ENCODE results near the gene TBCE. TPM values are rescaled to one million over a fixed set of nuclear protein-coding genes. Genes with fewer than 3 reads are reported as not detected.
A peak's percentile ranks its signal among the peaks of the same experiment; 100 is the strongest.
"Not testable (repeated sequence)": the region's sequence is repeated elsewhere in the genome, so short reads cannot be mapped to it uniquely, and the experiment has no call there.

The TBCE gene
- total and polyA plus RNA-seq, 5 experiments from 2014 or later, result 11.9 to 29.5 (median 14.6) TPM

- DNase-seq (no peak), ATAC-seq (no peak)
- H3K4me1 Mint-ChIP-seq, result peaks cover 0 to 7% (median 1%) of the 10 kb centered on the region in 4 donors
- no peaks in the 10 kb centered on the region for H3K9me3 Mint-ChIP-seq
- no peak overlapping the region for H3K4me3 Mint-ChIP-seq
- H3K27ac Mint-ChIP-seq, result no peak overlapping the region
- H3K36me3 Mint-ChIP-seq, result peaks cover 3 to 21% (median 17%) of the 10 kb centered on the region in 3 donors
- no peaks in the 10 kb centered on the region for H3K27me3 Mint-ChIP-seq
- POLR2A ChIA-PET, result no interaction called here
Observed at GRCh38 chr1:235468970-235469369, 101.7 kb downstream of the TBCE start.

GRCh38 chr1:235469897-235470296, 102.7 kb downstream of the TBCE start:
- not testable (repeated sequence) for H3K27ac Mint-ChIP-seq, H3K4me3 Mint-ChIP-seq
- peaks cover 3 to 21% (median 14%) of the 10 kb centered on the region in 3 donors for H3K36me3 Mint-ChIP-seq

GRCh38 chr1:235470741-235471439, 103.7 kb downstream of the TBCE start:
- H3K4me3 Mint-ChIP-seq, result no peak overlapping the region
- H3K27me3 Mint-ChIP-seq, result no peaks in the 10 kb centered on the region
- ATAC-seq (no peak), DNase-seq (no peak)
- H3K27ac Mint-ChIP-seq, result no peak overlapping the region
- POLR2A ChIA-PET, result no interaction called here
- H3K4me1 Mint-ChIP-seq, result no peaks in the 10 kb centered on the region
- no peaks in the 10 kb centered on the region for H3K9me3 Mint-ChIP-seq
- peaks cover 3 to 22% (median 11%) of the 10 kb centered on the region in 3 donors for H3K36me3 Mint-ChIP-seq

More at GRCh38 chr1:235469897-235470296, 102.7 kb downstream of the TBCE start:
- H3K9me3 Mint-ChIP-seq, POLR2A ChIA-PET, H3K4me1 Mint-ChIP-seq, H3K27me3 Mint-ChIP-seq, DNase-seq, ATAC-seq: not testable (repeated sequence)

- no peaks in the 10 kb centered on the region for H3K9me3 Mint-ChIP-seq
- H3K36me3 Mint-ChIP-seq, result peaks cover 3 to 37% (median 14%) of the 10 kb centered on the region in 3 donors
- H3K4me3 Mint-ChIP-seq, result no peak overlapping the region
- no peaks in the 10 kb centered on the region for H3K4me1 Mint-ChIP-seq
- POLR2A ChIA-PET, result no interaction called here
- no peak for DNase-seq
- H3K27ac Mint-ChIP-seq, result no peak overlapping the region
- no peak for ATAC-seq
- H3K27me3 Mint-ChIP-seq, result no peaks in the 10 kb centered on the region
Observed at GRCh38 chr1:235473806-235474205, 106.6 kb downstream of the TBCE start.

- ATAC-seq (no peak), DNase-seq (no peak)
- peaks cover 0 to 9% (median 0%) of the 10 kb centered on the region in 9 donors for H3K9me3 Mint-ChIP-seq
- peaks cover 16 to 62% (median 43%) of the 10 kb centered on the region in 3 donors for H3K36me3 Mint-ChIP-seq
- no peaks in the 10 kb centered on the region for H3K4me1 Mint-ChIP-seq
- no peak overlapping the region for H3K4me3 Mint-ChIP-seq
- POLR2A ChIA-PET, result interaction anchor here (1.7 kb wide), 1 partner anchor 21 kb away, joined by 4 read pairs; the partner anchor contains the start of gene B3GALNT2
- no peaks in the 10 kb centered on the region for H3K27me3 Mint-ChIP-seq
- no peak overlapping the region for H3K27ac Mint-ChIP-seq
Observed at GRCh38 chr1:235483090-235483489, 115.9 kb downstream of the TBCE start.

GRCh38 chr1:235485558-235485957, 118.3 kb downstream of the TBCE start:
- DNase-seq, result no peak
- POLR2A ChIA-PET, result no interaction called here
- H3K4me3 Mint-ChIP-seq, result no peak overlapping the region
- H3K27me3 Mint-ChIP-seq, result no peaks in the 10 kb centered on the region
- peaks cover 0 to 9% (median 0%) of the 10 kb centered on the region in 9 donors for H3K9me3 Mint-ChIP-seq
- H3K27ac Mint-ChIP-seq, result peak overlapping the region in 1 of 10 donors; percentile 60
- no peak for ATAC-seq
- no peaks in the 10 kb centered on the region for H3K4me1 Mint-ChIP-seq
- H3K36me3 Mint-ChIP-seq, result peaks cover 16 to 41% (median 32%) of the 10 kb centered on the region in 3 donors

GRCh38 chr1:235486321-235486720, 119.1 kb downstream of the TBCE start:
- POLR2A ChIA-PET, result no interaction called here
- ATAC-seq (no peak), DNase-seq (no peak)
- Mint-ChIP-seq H3K4me1 (no peaks in the 10 kb centered on the region), H3K27me3 (no peaks in the 10 kb centered on the region), H3K27ac (no peak overlapping the region), H3K4me3 (no peak overlapping the region), H3K9me3 (peaks cover 0 to 9% (median 0%) of the 10 kb centered on the region in 9 donors), H3K36me3 (peaks cover 16 to 35% (median 27%) of the 10 kb centered on the region in 3 donors)

- ATAC-seq (no peak), DNase-seq (no peak)
- Mint-ChIP-seq H3K9me3 (no peaks in the 10 kb centered on the region), H3K27me3 (no peaks in the 10 kb centered on the region), H3K36me3 (peaks cover 5 to 38% (median 14%) of the 10 kb centered on the region in 3 donors), H3K4me3 (no peak overlapping the region), H3K27ac (no peak overlapping the region), H3K4me1 (peaks cover 8 to 10% (median 9%) of the 10 kb centered on the region in 4 donors)
- POLR2A ChIA-PET, result interaction anchor here (0.6 kb wide), 1 partner anchor 24 kb away, joined by 4 read pairs; no protein-coding TSS in a partner anchor
Observed at GRCh38 chr1:235491644-235492043, 124.4 kb downstream of the TBCE start.

- no peak for DNase-seq
- POLR2A ChIA-PET, result interaction anchor here (2.5 kb wide), 1 partner anchor 10 kb away, joined by 11 read pairs; the partner anchor contains the start of gene B3GALNT2
- ATAC-seq, result no peak
- Mint-ChIP-seq H3K4me1 (peaks cover 8 to 10% (median 9%) of the 10 kb centered on the region in 4 donors), H3K27me3 (no peaks in the 10 kb centered on the region), H3K27ac (no peak overlapping the region), H3K36me3 (peaks cover 5 to 31% (median 14%) of the 10 kb centered on the region in 3 donors), H3K4me3 (no peak overlapping the region), H3K9me3 (no peaks in the 10 kb centered on the region)
Observed at GRCh38 chr1:235494531-235494930, 127.3 kb downstream of the TBCE start.

GRCh38 chr1:235495030-235495429, 127.8 kb downstream of the TBCE start:
- POLR2A ChIA-PET, result interaction anchor here (2.5 kb wide), 1 partner anchor 10 kb away, joined by 11 read pairs; the partner anchor contains the start of gene B3GALNT2
- ATAC-seq (no peak), DNase-seq (no peak)
- Mint-ChIP-seq H3K9me3 (no peaks in the 10 kb centered on the region), H3K27ac (no peak overlapping the region), H3K36me3 (peaks cover 5 to 31% (median 14%) of the 10 kb centered on the region in 3 donors), H3K27me3 (no peaks in the 10 kb centered on the region), H3K4me1 (peaks cover 8 to 10% (median 9%) of the 10 kb centered on the region in 4 donors), H3K4me3 (no peak overlapping the region)

GRCh38 chr1:235495551-235495950, 128.3 kb downstream of the TBCE start:
- no peak for ATAC-seq
- no peak for DNase-seq
- no peaks in the 10 kb centered on the region for H3K9me3 Mint-ChIP-seq
- H3K36me3 Mint-ChIP-seq, result peaks cover 5 to 31% (median 14%) of the 10 kb centered on the region in 3 donors
- H3K4me3 Mint-ChIP-seq, result no peak overlapping the region
- no peaks in the 10 kb centered on the region for H3K27me3 Mint-ChIP-seq
- no peak overlapping the region for H3K27ac Mint-ChIP-seq
- POLR2A ChIA-PET, result interaction anchor here (2.5 kb wide), 1 partner anchor 9 kb away, joined by 11 read pairs; the partner anchor contains the start of gene B3GALNT2
- peaks cover 8 to 10% (median 9%) of the 10 kb centered on the region in 4 donors for H3K4me1 Mint-ChIP-seq

- H3K9me3 Mint-ChIP-seq, result no peaks in the 10 kb centered on the region
- H3K27ac Mint-ChIP-seq, result peak overlapping the region in 1 of 10 donors; percentile 31
- DNase-seq, result no peak
- no peak overlapping the region for H3K4me3 Mint-ChIP-seq
- peaks cover 12 to 24% (median 18%) of the 10 kb centered on the region in 4 donors for H3K4me1 Mint-ChIP-seq
- H3K27me3 Mint-ChIP-seq, result peaks cover 0 to 2% (median 0%) of the 10 kb centered on the region in 5 donors
- no peak for ATAC-seq
- POLR2A ChIA-PET, result no interaction called here
- H3K36me3 Mint-ChIP-seq, result no peaks in the 10 kb centered on the region
Observed at GRCh38 chr1:235500971-235501540, 133.8 kb downstream of the TBCE start.

Measured in naive thymus-derived CD8-positive, alpha-beta T cell (primary cell).